HG02870 (cell line): ENCODE data around the gene CUL5.
"Not testable (repeated sequence)": the region's sequence is repeated elsewhere in the genome, so short reads cannot be mapped to it uniquely, and the experiment has no call there.

Source experiments
- ATAC-seq: cut with Tn5 transposase; IDR thresholded peaks from one replicate; pipeline ENCODE4 v1.9.1; 2021; ENCODE audit warnings: mild to moderate bottlenecking, moderate library complexity; ENCODE audit not compliant: unreplicated experiment

Gene CUL5

GRCh38 chr11:108019870-108020540 lies 11.3 kb downstream of the CUL5 start:
- ATAC-seq = no peak

DNA sequence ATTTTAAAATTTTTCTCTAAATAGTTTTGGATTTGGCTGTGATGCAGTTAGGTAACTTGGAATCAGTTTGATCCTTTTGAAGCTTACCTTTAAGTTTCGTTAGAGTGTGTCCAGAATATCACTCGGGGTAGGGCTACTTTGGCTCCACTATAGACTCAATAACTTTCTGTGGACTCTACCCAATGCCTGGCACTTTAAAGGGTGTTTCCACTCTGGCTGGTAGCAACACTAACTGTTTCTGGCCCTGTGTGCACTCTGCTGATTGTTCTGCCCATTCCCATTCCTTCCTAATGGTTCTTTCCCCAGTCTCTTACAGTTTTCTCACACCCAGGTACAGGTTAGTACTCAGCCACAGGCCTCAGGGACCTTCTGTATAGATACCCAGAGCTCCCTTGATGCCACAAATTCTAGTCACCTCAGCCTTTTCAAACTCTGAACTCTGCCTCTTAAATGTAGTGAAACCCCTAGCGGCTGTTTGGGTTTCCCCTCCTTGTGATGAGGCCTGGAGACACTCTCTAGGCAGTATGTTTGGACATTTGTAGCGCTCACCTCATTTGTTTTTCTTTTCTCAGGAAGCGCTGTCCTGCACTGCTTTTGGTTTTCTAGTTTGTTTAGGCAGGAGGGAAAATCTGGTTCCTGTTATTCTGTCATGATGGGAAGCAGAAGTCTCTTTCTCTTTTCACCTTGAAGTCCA lies 16.8 kb downstream of the CUL5 start:
- peak; percentile 97 for ATAC-seq

DNA sequence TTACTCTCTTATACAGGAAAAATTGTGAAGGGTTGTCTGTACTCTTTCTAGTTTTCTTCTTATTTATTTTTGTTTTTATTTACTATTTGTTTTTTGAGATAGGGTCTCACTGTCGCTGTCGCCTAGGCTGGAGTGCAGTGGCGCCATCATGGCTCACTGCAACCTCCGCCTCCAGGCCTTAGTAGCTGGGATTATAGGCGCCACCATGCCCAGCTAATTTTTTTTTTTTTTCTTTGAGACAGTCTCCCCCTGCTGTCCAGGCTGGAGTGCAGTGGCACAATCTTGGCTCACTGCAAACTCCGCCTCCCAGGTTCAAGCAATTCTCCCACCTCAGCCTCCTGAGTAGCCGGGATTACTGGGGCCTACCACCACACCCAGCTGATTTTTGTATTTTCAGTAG lies 18.4 kb downstream of the CUL5 start:
- no peak for ATAC-seq

DNA sequence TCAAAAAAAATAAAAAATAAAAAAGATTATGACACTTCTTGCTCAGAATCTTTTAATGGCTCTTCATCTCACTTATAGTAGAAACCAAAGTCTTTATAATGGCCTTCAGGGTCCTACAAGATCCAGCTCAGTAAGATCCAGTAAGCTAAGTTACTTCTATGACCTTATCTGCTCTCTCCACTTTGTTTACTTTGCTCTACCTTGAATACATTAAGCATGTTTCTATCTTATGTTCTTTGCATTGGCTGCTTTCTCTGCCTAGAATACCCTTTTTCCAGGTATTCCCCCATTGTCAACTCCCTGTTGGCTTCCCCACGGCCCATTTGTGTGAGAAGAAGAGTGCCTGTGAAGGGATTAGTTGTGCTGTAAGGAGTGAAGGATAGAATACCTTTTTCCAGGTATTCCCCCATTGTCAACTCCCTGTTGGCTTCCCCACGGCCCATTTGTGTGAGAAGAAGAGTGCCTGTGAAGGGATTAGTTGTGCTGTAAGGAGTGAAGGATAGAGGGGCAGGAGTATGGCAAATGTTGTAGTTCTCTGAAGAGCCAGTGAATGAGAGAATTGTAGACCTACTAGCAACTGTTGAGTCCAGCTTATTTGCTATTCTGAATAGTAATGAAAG lies 20.2 kb downstream of the CUL5 start:
- not testable (repeated sequence) for ATAC-seq

DNA sequence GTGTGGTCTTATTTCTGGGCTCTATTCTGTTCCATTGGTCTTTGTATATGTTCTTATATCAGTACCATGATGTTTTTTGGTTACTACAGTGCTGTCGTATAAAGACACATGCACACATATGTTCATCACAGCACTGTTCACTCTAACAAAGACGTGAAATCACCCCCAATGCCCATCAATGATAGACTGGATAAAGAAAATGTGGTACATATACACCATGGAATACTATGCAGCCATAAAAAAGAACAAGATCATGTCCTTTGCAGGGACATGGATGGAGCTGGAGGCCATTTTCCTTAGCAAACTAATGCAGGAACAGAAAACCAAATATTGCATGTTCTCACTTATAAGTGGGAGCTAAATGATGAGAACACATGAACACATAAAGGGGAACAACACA lies 22.9 kb downstream of the CUL5 start:
- ATAC-seq = not testable (repeated sequence)

GRCh38 chr11:108032800-108033199 lies 24.1 kb downstream of the CUL5 start:
- ATAC-seq = no peak

DNA sequence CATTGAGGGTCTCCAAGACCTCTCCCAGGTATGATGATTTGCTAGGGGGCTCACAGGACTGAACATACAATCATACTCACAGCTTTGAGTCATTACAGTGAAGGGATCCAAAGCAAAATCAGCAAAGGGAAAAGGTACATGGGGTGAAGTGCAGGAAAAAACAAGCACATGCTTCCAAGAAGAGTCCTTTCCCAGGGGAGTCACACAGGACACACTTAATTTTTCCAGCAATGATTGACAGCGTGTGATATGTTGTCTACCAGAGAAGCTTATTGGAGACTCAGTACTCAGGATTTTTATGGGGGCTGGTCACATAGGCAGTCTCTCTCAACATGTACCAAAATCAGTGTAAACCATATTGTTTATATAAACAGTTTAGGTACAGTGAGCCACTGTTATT lies 25.3 kb downstream of the CUL5 start:
- ATAC-seq = no peak

DNA sequence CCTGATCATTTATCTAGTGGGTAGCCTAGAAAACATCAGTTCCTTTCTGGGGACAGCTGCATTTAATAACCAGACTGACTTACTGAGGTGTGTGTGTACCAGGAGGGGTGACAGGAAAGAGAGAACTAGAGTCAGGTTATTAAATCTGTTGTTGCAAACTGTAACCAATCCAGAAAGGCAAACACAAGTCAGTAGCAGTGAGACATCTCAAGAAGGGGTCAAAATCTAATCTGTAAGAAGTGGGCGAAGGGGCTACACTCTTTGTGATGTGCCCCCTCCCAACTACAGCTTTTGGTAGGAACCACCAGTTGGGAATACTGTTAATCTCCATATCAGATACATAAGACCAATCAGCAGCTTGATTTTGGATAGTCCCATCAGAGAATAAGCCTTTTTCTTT lies 26.3 kb downstream of the CUL5 start:
- no peak for ATAC-seq

GRCh38 chr11:108035690-108036089 lies 27.0 kb downstream of the CUL5 start:
- ATAC-seq = no peak

- ATAC-seq = no peak
Measured at GRCh38 chr11:108037211-108037610, 28.5 kb downstream of the CUL5 start.

DNA sequence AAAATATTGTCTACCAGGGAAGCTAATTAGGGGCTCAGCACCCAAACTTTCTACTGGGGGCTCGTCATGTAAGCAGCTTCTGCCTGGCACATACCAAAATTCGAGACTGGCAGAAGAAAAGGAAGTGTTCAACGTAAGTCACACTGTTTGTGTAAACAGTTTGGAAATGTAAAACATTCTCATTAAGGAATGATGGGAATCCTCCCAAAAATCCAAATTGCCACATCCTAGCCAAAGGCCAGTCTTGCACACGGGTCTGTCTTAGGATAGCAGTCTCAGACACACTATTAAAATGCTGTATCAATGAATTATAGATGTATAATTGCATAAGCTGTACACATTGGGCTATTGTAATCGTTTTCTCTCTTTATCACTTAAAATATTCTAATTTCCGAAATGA lies 28.9 kb downstream of the CUL5 start:
- no peak for ATAC-seq

DNA sequence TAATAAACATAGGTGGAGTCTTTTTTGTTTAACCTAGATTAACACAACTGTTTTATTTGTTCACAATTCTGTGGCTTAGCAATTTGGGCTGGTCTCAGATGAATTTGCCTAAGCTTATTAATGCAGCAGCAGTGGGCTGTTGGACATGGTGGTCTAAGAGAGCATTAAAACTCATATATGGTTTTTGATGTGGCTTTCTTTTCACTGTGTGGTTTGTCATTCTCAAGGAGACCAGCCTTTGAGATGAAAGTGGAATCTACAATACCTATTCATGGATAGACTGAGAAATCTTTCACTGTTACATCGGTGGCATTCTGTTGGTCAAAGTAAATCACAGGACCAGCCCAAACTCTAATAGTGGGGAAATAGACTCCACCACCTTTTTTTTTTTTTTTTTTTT lies 39.6 kb downstream of the CUL5 start:
- ATAC-seq = no peak

GRCh38 chr11:108062336-108062735 lies 53.6 kb downstream of the CUL5 start:
- ATAC-seq = no peak

- no peak for ATAC-seq
Measured at GRCh38 chr11:108063410-108063809, 54.7 kb downstream of the CUL5 start.

DNA sequence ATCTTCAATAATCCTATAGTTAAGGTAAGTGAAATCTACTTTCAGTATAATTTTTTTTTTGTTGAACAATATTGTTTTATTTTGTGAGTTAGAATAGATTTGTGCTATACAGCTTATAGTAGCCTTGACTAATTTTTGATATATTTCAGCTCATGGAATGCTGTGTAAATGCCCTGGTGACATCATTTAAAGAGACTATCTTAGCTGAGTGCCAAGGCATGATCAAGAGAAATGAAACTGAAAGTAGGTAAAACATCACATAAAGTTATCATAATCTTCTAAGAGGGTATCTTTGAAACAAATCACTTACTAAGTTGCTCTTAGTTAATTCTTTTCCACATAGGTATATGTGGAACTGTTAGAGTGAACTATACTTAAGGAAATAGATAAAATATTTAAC lies 61.2 kb downstream of the CUL5 start:
- ATAC-seq = no peak

DNA sequence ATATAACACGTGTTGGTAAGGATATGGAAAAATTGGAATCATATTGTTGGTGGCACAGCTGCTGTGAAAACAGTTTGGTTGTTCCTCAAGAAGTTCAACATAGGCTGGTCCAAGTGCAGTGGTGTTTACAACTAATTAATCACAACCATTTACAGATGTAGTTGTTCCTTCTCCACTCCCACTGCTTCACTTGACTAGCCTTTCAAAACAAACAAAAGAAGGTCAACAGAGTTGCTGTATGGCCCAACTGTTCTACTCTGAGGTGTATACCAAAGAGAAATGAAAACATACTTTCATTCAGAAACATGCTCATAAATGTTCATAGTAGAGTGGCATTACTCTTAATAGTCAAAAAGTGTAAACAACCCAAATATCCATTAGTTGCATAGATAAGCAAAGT lies 76.1 kb downstream of the CUL5 start:
- ATAC-seq = no peak

DNA sequence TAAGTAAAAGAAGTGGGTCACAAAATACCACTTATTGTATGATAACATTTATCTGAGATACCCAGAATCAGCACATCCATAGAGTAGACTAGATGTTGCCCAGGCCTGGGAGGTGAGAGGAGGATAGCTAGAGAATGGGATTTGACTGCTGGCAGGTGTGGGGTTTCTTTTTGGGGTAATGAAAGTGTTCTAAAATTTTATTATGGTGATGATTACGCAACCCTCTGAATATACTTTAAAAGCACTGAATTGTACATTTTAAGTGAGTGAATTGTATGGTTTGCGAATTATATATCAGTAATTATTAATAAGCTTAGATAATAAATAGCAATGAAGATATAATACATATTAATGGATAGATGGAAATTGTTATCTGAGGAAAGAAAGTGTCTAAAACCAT lies 77.0 kb downstream of the CUL5 start:
- ATAC-seq = no peak

- no peak for ATAC-seq
Measured at GRCh38 chr11:108092134-108092533, 83.4 kb downstream of the CUL5 start.

DNA sequence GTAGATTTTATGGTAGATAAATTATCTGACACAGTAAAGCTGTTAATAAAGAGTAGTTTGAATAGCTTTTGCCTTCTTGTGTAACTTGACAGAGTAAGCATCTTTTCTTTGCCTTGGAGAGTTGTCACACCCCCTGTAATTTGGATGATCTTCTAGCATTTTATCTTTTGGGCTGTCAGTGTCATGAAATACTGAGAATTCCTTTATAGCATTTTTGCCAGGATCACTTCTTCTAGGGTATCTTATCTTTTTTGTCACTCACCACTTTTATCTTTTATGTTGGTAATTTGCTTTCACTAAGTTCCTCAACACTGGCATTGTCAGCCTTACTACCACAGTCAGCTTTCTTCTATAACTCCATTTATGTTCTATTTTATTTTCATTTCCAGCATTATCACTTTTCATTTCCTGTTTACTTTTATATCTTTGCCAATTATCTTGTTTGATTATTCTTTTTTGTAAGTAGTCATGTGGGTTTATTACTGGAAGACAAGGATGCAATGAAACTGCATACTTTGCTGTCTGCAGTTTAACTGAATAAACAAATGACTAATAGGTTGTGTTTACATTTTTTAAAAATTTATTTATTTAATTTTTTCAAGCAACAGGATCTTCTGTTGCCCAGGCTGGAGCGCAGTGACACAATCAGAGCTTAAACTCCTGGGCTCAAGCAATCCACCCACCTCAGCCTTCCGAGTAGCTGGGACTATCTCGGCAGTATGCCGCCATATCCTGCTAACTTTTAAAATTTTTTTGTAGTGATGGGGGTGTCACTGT lies 84.6 kb downstream of the CUL5 start:
- no peak for ATAC-seq

GRCh38 chr11:108097179-108097578 lies 88.5 kb downstream of the CUL5 start:
- ATAC-seq = no peak

GRCh38 chr11:108101090-108101775 lies 92.5 kb downstream of the CUL5 start:
- no peak for ATAC-seq
